SKM-1 (cell line): ENCODE data around the gene ESR2.
"Not testable (repeated sequence)": the region's sequence is repeated elsewhere in the genome, so short reads cannot be mapped to it uniquely, and the experiment has no call there.

Experiments
- DNase-seq: peaks from one replicate; lab custom pipeline; 2025; ENCODE audit not compliant: unreplicated experiment; lab: John Stamatoyannopoulos, UW

The ESR2 gene

DNA sequence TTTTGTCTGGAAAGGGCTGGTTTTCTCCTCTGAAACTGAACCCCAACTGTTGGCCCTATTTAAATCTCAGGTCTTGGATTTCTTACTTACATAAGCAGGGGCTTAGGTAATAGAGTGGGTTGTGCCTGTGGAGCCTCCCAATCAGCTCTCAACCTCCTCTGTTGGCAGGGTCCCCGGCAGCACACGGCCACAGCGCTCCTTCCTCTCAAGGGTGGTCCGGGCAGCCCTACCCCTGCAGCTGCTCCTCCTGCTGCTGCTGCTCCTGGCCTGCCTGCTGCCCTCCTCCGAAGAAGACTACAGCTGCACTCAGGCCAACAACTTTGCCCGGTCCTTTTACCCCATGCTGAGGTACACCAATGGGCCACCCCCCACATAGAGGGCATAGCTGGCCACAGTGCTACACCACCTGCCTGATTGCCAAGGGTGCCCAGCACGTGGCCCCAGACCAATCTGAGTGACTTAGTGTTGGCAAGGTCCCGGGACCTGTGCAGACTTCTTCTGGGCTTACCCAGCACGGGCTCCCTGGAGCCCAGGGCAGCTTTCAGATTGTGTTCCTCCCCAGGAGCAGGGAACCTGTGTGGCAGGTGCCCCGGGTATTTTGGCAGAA, 68.9 kb downstream of the ESR2 start:
- DNase-seq: no peak

DNA sequence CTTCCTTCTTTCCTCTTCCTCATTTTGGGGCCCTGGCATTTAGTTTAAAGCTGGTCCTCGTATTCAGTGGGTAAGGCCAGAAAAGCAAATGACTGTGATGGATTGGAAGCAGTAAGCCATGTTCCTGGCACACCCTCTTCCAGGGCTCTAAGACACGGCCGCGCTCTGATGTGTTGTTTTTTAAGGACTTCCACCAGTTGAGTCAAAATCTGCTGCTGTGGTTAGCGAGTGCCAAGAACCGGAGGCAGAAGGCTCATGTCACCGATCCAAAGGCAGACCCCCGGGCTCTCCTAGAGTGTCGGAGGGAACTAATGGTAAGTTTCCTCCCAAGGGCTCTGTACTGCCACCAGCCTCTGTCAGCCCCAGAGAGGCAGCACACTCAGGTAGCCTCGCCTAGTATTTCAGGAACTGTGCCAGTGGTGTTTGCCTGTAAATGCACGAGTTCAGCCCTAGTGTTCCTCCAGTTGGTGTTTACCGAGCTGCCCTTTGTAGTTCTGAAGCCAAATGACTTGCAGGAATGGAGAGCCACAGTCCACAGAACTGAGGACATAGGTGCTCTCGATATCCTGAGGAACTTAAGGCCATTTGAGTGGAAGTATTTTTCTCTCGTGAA, 72.7 kb downstream of the ESR2 start:
- DNase-seq: no peak

- DNase-seq: no peak
Observed at GRCh38 chr14:64220466-64220865, 73.7 kb downstream of the ESR2 start.

- no peak for DNase-seq
Observed at GRCh38 chr14:64220056-64220455, 74.1 kb downstream of the ESR2 start.

DNA sequence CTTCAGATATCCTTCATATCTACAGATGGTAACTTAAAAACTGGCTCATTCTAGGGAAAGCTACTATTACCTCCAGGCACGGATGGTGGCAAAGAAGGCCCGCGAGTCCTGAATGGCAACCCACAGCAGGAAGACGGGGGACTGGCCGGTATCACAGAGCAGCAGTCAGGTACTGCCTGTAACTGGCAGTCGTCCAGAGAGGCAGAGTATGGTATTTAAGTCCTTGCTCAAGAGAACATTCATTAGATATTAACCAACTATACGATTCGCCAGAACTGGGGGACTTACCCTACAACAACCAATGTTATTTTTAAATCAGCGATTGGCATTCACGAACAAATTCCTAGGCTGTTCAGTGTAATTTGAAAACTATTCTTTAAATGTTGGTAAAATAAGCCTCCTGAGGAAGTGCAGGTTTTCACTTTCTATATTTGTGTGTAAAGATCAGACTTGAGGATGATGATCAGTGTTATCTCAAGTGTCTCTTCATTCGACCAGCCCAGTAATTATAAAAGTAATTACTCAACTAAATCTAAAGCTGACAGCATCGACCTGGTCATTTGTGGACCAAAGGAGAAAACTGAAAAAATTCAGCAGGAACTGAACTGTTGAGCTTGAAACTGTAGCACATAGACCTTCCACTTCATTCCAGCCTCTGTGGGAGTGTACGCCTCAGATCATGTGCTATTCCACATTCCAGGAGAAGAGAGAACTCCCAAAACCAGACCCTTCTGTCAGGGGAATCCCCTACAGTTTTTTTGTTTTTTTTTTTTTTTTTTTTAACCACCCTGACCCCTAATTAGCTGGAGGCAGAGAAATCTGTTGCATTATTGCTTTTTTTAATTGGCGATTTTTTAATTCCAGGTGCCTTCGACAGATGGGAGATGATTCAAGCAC, 75.6 kb downstream of the ESR2 start:
- DNase-seq: no peak

- no peak for DNase-seq
Observed at GRCh38 chr14:64217834-64218233, 76.3 kb downstream of the ESR2 start.

GRCh38 chr14:64217308-64217707, 76.9 kb downstream of the ESR2 start:
- DNase-seq: no peak

- no peak for DNase-seq
Observed at GRCh38 chr14:64215978-64216377, 78.2 kb downstream of the ESR2 start.

DNA sequence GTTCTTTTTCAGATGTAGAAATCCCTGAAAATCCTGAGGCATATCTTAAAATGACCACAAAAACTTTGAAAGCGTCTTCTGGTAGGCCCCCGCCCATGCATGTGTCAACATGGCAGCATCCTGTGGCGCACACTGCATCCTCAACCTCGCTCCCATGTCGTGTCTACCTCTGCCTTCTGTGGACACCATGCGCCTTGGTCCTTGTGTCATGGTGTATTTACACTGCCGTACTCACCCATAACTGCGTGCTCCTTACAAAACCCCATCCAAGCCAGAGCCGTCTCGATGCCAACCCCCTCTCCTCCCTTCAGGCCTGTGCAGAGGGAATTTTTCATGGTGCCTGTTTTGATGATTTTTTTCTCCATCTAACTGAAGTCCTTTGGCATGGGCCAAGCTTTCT, 78.9 kb downstream of the ESR2 start:
- DNase-seq: no peak

DNA sequence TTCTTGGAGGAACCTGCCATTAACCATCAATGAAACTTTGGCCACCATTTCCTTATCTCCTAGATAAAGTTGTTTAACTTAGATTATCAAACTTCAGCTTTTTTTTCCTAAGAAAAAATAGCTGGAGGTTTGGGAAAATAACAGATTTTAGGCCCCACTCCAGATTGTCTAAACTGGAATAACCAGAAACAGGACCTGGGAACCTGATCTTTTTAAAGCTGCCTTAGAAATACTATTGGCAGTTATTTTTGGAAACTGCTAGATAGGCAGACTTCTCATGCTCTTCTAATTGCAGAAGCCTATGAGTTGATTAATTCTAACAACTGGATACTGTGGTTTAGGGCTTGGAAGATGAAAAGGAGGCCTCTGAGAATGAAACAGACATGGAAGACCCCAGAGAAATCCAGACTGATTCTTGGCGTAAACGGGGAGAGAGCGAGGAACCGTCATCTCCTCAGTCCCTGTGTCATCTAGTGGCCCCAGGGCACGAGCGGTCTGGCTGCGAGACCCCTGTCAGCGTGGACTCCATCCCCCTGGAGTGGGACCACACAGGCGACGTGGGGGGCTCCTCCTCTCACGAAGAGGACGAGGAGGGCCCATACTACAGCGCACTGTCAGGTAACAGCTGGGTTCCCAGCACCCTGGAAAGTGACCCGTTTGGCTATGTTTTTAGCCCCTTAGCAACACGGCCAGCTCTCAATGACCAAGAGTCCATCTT, 80.2 kb downstream of the ESR2 start:
- DNase-seq: no peak

DNA sequence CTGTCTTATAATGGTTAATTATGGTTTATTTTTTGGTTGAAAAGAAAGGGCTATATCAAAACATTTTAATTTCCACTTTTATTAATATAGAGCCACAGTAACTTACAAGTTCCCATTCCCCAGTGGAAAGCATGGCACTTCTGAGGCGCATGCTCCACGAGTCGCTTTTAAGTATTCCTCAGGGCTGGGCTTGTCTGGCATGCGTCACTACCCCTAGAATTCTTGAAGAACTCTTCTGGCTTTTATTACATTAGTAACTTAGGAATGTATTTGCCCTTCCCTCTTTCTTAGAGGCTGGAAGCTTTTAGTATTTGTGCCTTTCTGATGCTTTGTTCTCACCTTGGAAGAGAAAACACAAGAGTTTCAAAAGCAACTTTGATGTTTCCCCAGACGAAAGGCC, 81.1 kb downstream of the ESR2 start:
- no peak for DNase-seq

DNA sequence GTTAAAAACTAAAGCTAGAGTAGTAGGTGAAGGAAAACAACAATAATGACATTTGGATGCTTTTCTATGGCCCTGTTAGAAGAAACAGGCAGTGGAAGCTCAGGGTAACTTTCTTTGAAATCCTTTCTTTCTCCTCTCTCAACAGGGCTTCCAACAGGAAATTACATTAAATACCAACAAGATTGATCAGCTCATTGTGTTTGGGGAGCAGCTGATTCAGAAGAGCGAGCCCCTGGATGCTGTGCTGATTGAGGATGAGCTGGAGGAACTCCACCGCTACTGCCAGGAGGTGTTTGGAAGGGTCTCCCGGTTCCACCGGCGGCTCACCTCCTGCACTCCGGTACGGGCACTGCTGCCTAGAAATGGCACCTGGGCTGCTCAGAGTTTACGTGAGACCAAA, 81.5 kb downstream of the ESR2 start:
- DNase-seq: no peak

GRCh38 chr14:64210912-64211311, 83.3 kb downstream of the ESR2 start:
- DNase-seq: not testable (repeated sequence)

GRCh38 chr14:64210216-64210615, 84.0 kb downstream of the ESR2 start:
- DNase-seq: no peak

DNA sequence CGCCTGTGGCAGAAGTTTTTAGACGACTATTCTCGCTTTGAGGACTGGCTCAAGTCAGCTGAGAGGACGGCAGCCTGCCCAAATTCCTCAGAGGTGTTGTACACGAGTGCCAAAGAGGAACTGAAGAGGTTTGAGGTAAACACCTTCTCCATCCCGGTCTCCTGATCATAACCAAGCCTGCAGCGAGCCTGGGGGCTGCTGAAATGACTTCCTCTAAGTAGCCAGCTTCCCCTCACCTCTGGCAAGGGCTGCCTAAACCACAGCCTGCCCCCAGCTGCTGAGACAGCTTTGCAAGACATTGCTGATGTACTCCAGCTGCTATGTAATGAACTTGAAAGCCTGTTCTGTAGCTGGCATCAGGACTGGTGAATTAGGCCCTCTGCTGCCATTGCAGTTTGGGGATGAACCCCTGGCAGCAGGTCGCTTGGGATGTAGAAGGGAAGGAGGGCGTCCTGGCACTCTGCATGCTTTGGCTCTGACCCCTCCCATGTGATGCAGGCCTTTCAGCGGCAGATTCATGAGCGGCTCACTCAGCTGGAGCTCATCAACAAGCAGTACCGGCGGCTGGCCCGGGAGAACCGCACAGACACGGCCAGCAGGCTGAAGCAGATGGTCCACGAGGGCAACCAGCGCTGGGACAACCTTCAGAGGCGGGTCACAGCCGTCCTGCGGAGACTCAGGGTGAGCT, 84.6 kb downstream of the ESR2 start:
- no peak for DNase-seq

- DNase-seq: no peak
Observed at GRCh38 chr14:64208981-64209380, 85.2 kb downstream of the ESR2 start.

DNA sequence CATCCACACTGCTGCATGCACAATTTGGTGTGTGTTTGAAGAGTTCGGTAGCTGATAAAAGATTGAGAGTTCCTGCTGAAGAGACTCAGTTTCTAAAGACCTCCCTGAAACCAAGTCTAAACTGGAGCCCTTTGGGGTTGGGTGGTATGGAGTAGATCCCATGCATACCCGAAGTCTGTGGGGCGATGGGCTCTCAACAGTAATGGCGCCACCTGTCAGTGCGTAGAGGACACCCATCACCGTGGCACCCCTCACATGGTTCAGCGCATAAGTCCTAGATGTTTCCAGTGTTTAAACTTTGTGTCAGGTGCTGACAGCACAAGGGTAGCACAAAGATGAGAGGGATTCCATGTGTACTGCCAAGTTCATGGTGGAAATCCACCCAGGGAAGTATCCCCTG, 85.9 kb downstream of the ESR2 start:
- no peak for DNase-seq

- no peak for DNase-seq
Observed at GRCh38 chr14:64203366-64204006, 90.7 kb downstream of the ESR2 start.

- no peak for DNase-seq
Observed at GRCh38 chr14:64202716-64203115, 91.5 kb downstream of the ESR2 start.

DNA sequence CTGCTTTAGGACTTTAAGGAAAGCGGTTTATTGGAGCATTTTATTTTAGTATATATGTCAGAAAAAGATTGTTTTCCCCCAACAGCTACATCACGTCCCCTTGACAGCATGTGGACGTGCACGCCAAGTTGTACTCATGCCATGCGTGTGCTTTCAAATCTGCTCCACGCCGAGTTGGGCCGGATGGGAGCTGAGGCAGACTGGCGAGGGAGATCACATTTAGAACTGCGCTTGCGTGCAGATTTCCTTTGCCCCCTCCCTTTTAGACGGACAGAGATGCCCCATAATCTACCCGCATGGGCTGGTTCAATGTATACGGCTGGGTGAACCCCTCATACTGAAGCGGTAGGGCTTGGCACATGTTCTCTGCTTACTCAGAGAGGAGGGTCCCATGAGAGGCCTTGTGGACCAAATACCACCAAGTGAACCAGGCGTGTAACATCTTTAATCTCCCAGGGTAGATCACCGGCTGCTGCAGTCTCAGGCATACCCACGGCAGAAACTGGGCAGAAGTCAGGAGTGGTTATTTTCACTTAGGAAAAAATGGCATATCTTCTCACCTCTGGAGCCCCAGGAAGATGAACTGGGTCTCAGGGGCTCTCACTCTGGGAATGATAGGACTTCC, 92.1 kb downstream of the ESR2 start:
- DNase-seq: no peak
